ENCODE results near the gene NTHL1.

Gene NTHL1
- total RNA-seq: 2.7 to 16.6 (median 8.3) reads per million in 9 experiments

GRCh38 chr16:2047330-2048115, at the start of gene NTHL1, which contains the start of gene TSC2:
Gene NTHL1, minus strand, starts transcription at chr16:2047834. Its CDS starts 11 bp downstream, at chr16:2047823.
Gene TSC2, plus strand, starts transcription at chr16:2047985. Its CDS starts 631 bp downstream, at chr16:2048616.
- ATAC-seq (replicated peaks) (peak; percentile 94), DNase-seq (peak; percentile 86 to 89 (median 88))
- peak within 1 kb of the TSS; percentile 89 to 90 for H3K4me3 Mint-ChIP-seq
- peaks cover 16 to 17% of the 10 kb centered on the region in 2 donors for H3K4me1 Mint-ChIP-seq (ENCODE audit: low read depth in 2 of 2)
- H3K27ac Mint-ChIP-seq: peak within 1 kb of the TSS; percentile 72 to 81
- peaks cover 14% of the 10 kb centered on the region for H3K36me3 Mint-ChIP-seq (ENCODE audit: insufficient read depth)
- no peaks in the 10 kb centered on the region for H3K27me3 Mint-ChIP-seq
- no peaks in the 10 kb centered on the region for H3K9me3 Mint-ChIP-seq

DNA sequence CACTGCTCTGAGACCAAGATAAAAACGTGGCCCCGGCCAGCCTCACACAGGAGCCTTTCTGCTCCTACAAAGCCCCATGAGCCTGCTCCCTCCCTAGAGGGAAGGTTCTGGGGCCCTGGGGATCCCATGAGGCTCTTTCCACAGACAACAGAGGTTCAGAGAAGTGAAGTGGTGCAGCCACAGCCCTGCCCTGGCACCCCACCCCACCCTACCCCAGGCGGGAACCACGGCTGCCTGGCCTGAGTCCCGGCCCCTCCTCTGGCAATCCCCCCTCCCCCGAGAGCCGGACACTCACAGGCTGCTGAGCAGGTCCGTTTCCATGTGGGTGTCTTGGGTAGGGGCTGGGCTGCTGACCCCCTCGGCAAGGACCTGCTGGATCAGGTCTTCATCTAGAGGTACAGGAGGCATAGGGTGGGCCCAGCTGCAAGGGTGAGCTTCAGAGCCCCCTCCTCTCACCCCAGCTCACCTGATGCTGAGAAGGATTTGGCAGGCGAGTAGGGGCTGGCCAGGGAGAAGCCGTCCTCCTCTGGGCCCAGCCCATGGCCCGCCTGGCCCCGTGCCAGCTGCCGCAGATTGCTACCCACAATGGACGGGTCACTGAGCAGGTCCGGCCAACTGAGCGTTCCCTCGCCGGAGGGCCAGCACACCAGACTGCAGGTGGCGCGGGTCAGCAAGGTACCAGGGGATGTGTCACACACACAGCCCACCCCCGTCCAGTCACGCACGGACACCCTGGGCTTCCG, 49.4 kb upstream of the NTHL1 start:
- Mint-ChIP-seq H3K27ac (no peak overlapping the region), H3K4me3 (no peak overlapping the region), H3K27me3 (no peaks in the 10 kb centered on the region), H3K36me3 (ENCODE audit: insufficient read depth) (peaks cover 12% of the 10 kb centered on the region), H3K4me1 (ENCODE audit: low read depth in 2 of 2) (no peaks in the 10 kb centered on the region), H3K9me3 (no peaks in the 10 kb centered on the region)
- DNase-seq (no peak), ATAC-seq (replicated peaks) (no peak)

- no peaks in the 10 kb centered on the region for H3K4me1 Mint-ChIP-seq (ENCODE audit: low read depth in 2 of 2)
- H3K27me3 Mint-ChIP-seq: no peaks in the 10 kb centered on the region
- no peak overlapping the region for H3K27ac Mint-ChIP-seq
- no peaks in the 10 kb centered on the region for H3K9me3 Mint-ChIP-seq
- DNase-seq (no peak), ATAC-seq (replicated peaks) (no peak)
- no peak overlapping the region for H3K4me3 Mint-ChIP-seq
- peaks cover 8% of the 10 kb centered on the region for H3K36me3 Mint-ChIP-seq (ENCODE audit: insufficient read depth)
These were observed 48.4 kb upstream of the NTHL1 start for GRCh38 chr16:2095918-2096582.

GRCh38 chr16:2095315-2095853, 47.8 kb upstream of the NTHL1 start:
- H3K4me1 Mint-ChIP-seq (ENCODE audit: low read depth in 2 of 2): no peaks in the 10 kb centered on the region
- H3K9me3 Mint-ChIP-seq: no peaks in the 10 kb centered on the region
- no peak overlapping the region for H3K27ac Mint-ChIP-seq
- H3K4me3 Mint-ChIP-seq: no peak overlapping the region
- no peaks in the 10 kb centered on the region for H3K27me3 Mint-ChIP-seq
- H3K36me3 Mint-ChIP-seq (ENCODE audit: insufficient read depth): peaks cover 5% of the 10 kb centered on the region
- no peak for ATAC-seq (replicated peaks)
- no peak for DNase-seq

- Mint-ChIP-seq H3K4me1 (ENCODE audit: low read depth in 2 of 2) (no peaks in the 10 kb centered on the region), H3K36me3 (ENCODE audit: insufficient read depth) (peaks cover 5% of the 10 kb centered on the region), H3K4me3 (no peak overlapping the region), H3K9me3 (no peaks in the 10 kb centered on the region), H3K27ac (no peak overlapping the region), H3K27me3 (no peaks in the 10 kb centered on the region)
- DNase-seq: no peak
- ATAC-seq (replicated peaks): no peak
These were observed 46.2 kb upstream of the NTHL1 start for GRCh38 chr16:2093793-2094192.

DNA sequence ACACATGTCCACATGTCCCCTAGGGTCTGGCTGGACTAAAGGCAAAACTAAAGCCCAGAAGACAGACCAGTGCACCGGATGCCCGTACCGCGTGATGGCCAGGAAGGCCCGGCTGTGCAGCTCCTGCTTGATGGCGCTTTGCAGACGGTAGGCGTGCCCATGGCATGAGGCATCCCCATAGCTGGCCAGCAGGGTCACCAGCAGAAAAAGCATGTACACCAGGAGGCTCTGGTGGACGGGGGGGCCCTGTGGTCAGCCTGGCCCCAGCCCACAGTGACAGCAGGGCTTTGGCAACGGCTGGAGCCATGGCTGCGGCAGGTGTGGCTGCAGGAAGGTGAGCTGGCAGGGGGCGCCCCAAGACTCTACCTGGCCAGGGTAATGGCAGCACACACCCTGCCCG, 45.2 kb upstream of the NTHL1 start:
- Mint-ChIP-seq H3K27ac (no peak overlapping the region), H3K27me3 (no peaks in the 10 kb centered on the region), H3K4me1 (ENCODE audit: low read depth in 2 of 2) (no peaks in the 10 kb centered on the region), H3K4me3 (no peak overlapping the region), H3K9me3 (no peaks in the 10 kb centered on the region), H3K36me3 (ENCODE audit: insufficient read depth) (peaks cover 5% of the 10 kb centered on the region)
- ATAC-seq (replicated peaks) (no peak), DNase-seq (no peak)

DNA sequence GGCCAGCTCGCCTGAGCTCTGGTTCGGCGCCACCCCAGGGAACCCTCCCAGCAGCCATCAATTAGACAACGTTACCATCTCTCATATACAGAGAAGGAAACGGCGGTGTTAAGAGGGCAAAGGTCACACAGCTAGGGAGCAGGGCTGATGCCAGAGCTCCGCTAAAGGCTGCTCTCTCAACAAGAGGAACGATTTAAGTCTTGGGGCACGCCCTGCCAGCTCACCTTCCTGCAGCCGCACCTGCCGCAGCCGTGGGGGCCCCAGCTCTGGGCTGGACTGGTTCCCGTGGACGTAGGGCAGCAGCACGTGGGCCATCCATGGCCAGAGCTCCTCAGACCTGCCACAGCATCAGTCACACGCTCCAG, 44.6 kb upstream of the NTHL1 start:
- ATAC-seq (replicated peaks) (no peak), DNase-seq (no peak)
- Mint-ChIP-seq H3K27ac (no peak overlapping the region), H3K9me3 (no peaks in the 10 kb centered on the region), H3K4me1 (ENCODE audit: low read depth in 2 of 2) (no peaks in the 10 kb centered on the region), H3K4me3 (no peak overlapping the region), H3K27me3 (no peaks in the 10 kb centered on the region), H3K36me3 (ENCODE audit: insufficient read depth) (peaks cover 5% of the 10 kb centered on the region)

GRCh38 chr16:2091547-2092255, 44.1 kb upstream of the NTHL1 start:
- Mint-ChIP-seq H3K4me1 (ENCODE audit: low read depth in 2 of 2) (no peaks in the 10 kb centered on the region), H3K4me3 (no peak overlapping the region), H3K36me3 (ENCODE audit: insufficient read depth) (peaks cover 10% of the 10 kb centered on the region), H3K27ac (no peak overlapping the region), H3K27me3 (no peaks in the 10 kb centered on the region), H3K9me3 (no peaks in the 10 kb centered on the region)
- ATAC-seq (replicated peaks) (no peak), DNase-seq (no peak)

- Mint-ChIP-seq H3K36me3 (ENCODE audit: insufficient read depth) (peaks cover 10% of the 10 kb centered on the region), H3K27ac (no peak overlapping the region), H3K4me3 (no peak overlapping the region), H3K27me3 (no peaks in the 10 kb centered on the region), H3K4me1 (ENCODE audit: low read depth in 2 of 2) (no peaks in the 10 kb centered on the region), H3K9me3 (no peaks in the 10 kb centered on the region)
- ATAC-seq (replicated peaks) (peak; percentile 87), DNase-seq (peak in 2 of 3 experiments; percentile 62 to 69)
These were observed 43.3 kb upstream of the NTHL1 start for GRCh38 chr16:2090777-2091546.

DNA sequence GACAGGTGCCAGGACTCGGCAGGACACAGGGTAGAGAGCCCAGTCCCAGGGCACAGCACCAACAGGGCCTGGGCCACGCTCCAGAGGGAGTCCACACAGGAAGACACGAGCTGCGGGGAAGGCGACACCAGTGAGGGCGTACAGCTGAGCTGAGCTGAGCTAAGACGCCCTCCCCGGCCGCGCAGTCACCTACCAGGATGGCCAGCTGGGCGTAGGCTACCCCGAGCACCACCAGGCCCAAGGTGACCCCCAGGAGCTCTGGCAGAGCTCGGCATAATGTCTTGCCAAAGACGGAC, 42.8 kb upstream of the NTHL1 start:
- Mint-ChIP-seq H3K27me3 (no peaks in the 10 kb centered on the region), H3K9me3 (no peaks in the 10 kb centered on the region), H3K4me1 (ENCODE audit: low read depth in 2 of 2) (no peaks in the 10 kb centered on the region), H3K27ac (no peak overlapping the region), H3K4me3 (no peak overlapping the region), H3K36me3 (ENCODE audit: insufficient read depth) (peaks cover 10% of the 10 kb centered on the region)
- ATAC-seq (replicated peaks) (no peak), DNase-seq (no peak)

DNA sequence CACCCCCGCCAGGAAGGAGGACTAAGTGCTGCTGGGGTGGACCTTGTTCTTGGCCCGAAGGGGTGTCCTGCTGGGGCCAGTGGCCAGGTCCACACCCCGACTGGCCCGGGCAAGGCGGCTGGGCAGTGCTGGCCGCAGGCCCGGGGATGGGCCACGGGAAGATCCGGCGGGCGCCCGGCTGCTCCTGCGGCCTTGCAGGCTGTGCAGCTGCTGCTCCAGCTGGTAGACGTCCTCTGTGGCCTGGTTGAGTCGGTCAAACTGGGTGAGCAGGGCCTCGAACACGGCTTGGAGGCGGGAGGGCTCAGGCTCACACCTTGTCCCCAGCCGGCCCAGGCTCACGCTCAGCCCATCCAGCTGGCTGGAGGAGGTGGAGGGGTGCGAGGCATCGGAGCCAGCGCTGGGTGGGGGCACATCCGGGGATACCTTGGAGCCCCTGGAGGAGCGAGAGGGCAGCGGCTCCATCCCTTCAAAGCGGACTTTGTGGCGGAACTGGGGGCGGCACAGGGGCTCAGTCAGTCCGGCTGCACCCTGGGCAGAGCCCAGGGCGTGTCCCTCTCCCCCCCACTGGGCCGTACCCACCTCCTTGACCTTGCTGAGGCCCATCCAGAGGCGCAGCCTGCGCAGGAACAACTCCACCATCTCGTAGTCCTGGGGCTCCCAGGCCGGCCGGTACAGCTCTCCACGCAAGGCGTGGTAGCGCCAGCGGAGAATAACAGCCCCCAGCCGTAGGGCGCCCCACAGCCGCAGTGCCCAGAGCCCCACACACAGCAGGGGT, 42.3 kb upstream of the NTHL1 start:
- H3K4me3 Mint-ChIP-seq: peak overlapping the region in 1 of 2 donors; percentile 12
- no peaks in the 10 kb centered on the region for H3K4me1 Mint-ChIP-seq (ENCODE audit: low read depth in 2 of 2)
- DNase-seq (no peak), ATAC-seq (replicated peaks) (no peak)
- H3K9me3 Mint-ChIP-seq: no peaks in the 10 kb centered on the region
- H3K36me3 Mint-ChIP-seq (ENCODE audit: insufficient read depth): peaks cover 6% of the 10 kb centered on the region
- H3K27me3 Mint-ChIP-seq: no peaks in the 10 kb centered on the region
- H3K27ac Mint-ChIP-seq: no peak overlapping the region

DNA sequence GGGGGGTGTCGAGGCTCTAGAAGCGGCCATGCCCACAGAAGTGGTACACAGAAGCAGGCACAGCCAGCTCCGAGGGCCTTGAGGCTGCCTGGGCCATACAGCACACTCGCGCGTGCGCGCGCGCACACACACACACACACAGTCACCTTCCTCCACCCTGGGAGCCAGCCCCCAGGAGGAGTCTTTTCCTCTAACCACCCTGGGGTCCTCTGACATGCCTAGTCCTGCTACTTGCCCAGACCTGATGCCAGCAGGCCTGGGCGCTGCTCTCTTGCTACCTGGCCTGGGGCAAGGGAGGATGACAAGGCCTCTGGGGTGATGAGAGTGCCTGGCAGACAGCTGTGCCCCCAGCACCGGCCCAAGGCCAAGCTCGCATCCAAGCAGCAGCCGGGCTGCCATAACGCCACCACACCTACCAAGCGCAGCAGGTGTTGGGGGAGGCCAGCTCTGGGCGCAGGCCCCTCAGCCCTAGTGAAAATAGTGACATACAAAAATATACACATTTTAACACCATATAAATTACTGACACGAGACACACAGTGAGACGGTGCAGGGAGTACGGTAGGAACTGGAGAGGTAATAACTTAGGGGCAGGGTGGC, 41.2 kb upstream of the NTHL1 start:
- Mint-ChIP-seq H3K4me1 (ENCODE audit: low read depth in 2 of 2) (no peaks in the 10 kb centered on the region), H3K27me3 (no peaks in the 10 kb centered on the region), H3K36me3 (ENCODE audit: insufficient read depth) (peaks cover 11% of the 10 kb centered on the region), H3K27ac (peak overlapping the region in 1 of 2 donors; percentile 38), H3K9me3 (no peaks in the 10 kb centered on the region), H3K4me3 (no peak overlapping the region)
- ATAC-seq (replicated peaks) (no peak), DNase-seq (no peak)

Data from effector memory CD8-positive, alpha-beta T cell (primary cell).